Measurements from ENCODE around the gene RAB40B. TPM values are rescaled to one million over a fixed set of nuclear protein-coding genes. Genes with fewer than 3 reads are reported as not detected.

Gene RAB40B
- total and polyA plus RNA-seq, 8 donors = 6.8 to 25.7 (median 19.5) TPM

DNA sequence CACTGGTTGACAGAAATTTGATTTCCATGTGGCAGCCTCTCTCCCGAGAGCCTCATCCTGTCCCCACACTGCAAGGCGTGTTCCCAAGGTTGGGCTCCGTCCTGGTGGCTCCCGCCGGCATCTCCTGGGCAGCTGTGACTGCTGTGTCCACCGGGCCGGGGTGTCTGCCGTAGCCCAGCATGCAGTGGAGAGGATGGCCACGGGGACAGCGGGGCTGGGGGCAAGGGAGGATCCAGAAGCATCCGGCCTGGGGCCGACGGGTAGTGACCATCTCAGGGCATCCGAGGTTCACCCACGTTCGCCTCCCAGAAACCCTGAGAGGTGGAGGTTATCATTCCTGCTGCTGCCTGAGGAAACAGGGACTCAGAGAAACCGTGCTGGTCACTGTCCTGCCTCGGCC, 7.3 kb upstream of the RAB40B start:
- TF ChIP-seq, protein P1, sequence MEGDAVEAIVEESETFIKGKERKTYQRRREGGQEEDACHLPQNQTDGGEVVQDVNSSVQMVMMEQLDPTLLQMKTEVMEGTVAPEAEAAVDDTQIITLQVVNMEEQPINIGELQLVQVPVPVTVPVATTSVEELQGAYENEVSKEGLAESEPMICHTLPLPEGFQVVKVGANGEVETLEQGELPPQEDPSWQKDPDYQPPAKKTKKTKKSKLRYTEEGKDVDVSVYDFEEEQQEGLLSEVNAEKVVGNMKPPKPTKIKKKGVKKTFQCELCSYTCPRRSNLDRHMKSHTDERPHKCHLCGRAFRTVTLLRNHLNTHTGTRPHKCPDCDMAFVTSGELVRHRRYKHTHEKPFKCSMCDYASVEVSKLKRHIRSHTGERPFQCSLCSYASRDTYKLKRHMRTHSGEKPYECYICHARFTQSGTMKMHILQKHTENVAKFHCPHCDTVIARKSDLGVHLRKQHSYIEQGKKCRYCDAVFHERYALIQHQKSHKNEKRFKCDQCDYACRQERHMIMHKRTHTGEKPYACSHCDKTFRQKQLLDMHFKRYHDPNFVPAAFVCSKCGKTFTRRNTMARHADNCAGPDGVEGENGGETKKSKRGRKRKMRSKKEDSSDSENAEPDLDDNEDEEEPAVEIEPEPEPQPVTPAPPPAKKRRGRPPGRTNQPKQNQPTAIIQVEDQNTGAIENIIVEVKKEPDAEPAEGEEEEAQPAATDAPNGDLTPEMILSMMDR (IDR thresholded peaks at IDR 0.05) = no peak
- peaks cover 0 to 4% of the 10 kb centered on the region in 2 donors for H3K27me3 ChIP-seq
- H3K9me3 ChIP-seq = no peaks in the 10 kb centered on the region
- H3K36me3 ChIP-seq = no peaks in the 10 kb centered on the region
- no peak overlapping the region for H3K4me3 ChIP-seq
- intact Hi-C loops (cut with DNase I) = no loop called here
- ATAC-seq = no peak
- DNase-seq = no peak
- H3K27ac ChIP-seq = no peak overlapping the region
- no peaks in the 10 kb centered on the region for H3K4me1 ChIP-seq

DNA sequence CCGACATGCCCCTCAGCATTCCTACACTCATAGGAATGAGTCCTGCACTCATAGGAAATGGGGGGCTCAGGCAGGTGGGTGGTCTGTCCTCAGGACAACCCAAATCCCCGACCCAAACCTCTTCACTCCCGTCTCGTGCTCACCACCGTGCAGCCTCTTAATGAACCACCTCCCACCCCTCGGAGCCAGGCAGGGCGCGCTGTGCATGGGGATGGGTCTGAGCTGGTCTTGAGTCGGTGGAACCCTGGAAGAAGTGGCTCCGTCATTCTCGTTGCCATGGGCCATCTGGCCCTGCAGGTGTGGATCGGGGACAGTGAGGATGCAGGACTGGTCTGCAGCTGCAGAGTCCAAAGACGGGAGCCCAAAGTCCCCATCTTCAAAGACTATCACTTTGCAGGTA, 6.4 kb upstream of the RAB40B start:
- H3K4me3 ChIP-seq = no peak overlapping the region
- TF ChIP-seq, protein P1 (IDR thresholded peaks at IDR 0.05) = no peak
- H3K27ac ChIP-seq = no peak overlapping the region
- H3K27me3 ChIP-seq = no peaks in the 10 kb centered on the region
- intact Hi-C loops (cut with DNase I) = no loop called here
- H3K36me3 ChIP-seq = no peaks in the 10 kb centered on the region
- ATAC-seq (no peak), DNase-seq (no peak)
- no peaks in the 10 kb centered on the region for H3K4me1 ChIP-seq
- no peaks in the 10 kb centered on the region for H3K9me3 ChIP-seq

DNA sequence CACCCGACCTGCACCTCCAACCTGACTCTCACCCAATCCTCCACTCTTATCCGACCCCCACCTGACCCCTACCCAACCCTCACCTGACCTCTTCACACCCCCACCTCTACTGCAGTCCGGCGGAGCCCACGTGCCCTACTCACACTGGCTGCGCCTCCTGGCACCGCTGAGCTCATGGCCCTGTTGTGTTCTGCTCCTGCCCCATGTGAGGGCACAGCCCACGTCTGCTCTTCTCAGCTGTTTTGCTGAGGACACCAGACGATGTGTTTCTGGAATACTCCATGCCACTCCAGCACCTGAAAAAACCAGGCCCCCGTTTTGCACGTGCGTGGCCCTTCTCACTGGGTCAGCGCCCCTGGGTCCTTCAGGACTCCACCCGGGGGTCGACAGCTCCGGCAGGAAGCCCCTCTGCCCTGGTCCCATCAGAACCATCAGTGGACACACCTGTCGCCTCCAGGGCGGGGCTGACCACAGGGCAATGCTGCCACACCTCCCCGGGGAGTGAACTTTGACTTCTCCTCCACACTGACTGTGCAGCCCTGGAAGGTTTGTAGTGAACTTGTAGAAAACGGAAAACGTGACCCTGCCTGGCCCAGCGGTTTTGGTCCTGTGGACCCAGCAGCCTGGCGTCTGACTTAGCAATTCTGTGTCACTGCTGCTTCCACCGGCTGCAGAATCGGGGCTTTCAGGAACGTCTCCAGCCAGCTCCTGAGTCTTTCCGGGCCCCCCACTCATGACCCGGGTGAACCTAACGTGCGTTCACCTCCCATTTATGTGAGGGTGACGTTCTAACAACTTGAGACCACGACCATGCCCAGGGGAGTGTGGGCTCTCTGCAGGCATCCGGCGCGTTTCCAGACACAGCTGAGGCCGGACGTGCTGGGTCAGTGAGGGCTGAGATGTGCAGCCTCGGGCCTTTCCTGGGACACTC, 5.7 kb upstream of the RAB40B start:
- no peaks in the 10 kb centered on the region for H3K36me3 ChIP-seq
- no peaks in the 10 kb centered on the region for H3K9me3 ChIP-seq
- no peaks in the 10 kb centered on the region for H3K27me3 ChIP-seq
- DNase-seq = peak in 1 of 4 donors; percentile 57
- TF ChIP-seq, protein P1 (IDR thresholded peaks at IDR 0.05) = no peak
- intact Hi-C loops (cut with DNase I) = no loop called here
- H3K4me1 ChIP-seq = peaks cover 0 to 5% of the 10 kb centered on the region in 2 donors
- no peak overlapping the region for H3K4me3 ChIP-seq
- no peak overlapping the region for H3K27ac ChIP-seq
- ATAC-seq = no peak

DNA sequence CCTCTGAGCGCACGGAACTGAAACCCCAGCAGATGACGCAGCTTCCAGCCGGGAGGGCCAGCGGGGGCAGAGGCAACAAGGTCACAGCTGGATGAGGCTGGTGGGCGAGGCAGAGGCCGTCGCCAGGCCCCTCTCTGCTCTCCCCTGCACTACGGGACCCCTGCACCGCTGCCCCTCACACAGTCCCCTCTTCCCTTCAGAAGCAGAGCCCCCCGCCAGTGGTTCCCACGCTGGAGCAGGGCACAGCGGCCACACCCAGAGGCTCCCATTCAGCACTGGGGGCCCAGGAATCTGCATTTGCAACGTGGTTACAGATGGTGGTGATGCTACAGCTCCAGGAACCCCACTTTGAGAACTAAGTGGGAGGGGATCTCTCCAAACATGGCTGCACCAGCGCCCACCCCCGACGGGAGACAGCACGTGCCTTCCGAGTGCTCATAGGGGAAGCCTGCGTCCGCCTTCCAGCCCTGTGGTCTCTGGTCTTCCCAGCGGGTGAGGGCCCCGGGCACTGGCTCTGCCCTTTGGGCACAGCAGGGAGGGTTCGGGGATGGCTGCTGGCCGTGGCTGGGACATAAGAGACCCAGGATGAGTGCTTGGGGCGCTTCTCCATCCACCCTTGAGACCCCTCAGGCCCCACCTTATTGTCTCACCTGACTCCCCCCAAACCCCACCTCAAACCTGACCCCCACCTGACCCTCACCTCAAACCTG, 4.7 kb upstream of the RAB40B start:
- no peaks in the 10 kb centered on the region for H3K36me3 ChIP-seq
- DNase-seq (peak in 1 of 4 donors; percentile 72), ATAC-seq (no peak)
- no peaks in the 10 kb centered on the region for H3K27me3 ChIP-seq
- no peaks in the 10 kb centered on the region for H3K9me3 ChIP-seq
- H3K4me1 ChIP-seq = peaks cover 0 to 8% of the 10 kb centered on the region in 2 donors
- intact Hi-C loops (cut with DNase I) = no loop called here
- TF ChIP-seq, protein P1 (IDR thresholded peaks at IDR 0.05) = no peak
- no peak overlapping the region for H3K27ac ChIP-seq
- no peak overlapping the region for H3K4me3 ChIP-seq
